H1 (cell line): ENCODE measurements around the gene PORCN. TPM values are rescaled to one million over a fixed set of nuclear protein-coding genes. Genes with fewer than 3 reads are reported as not detected.

Source experiments
- polyA plus RNA-seq, 7 experiments: library from polyadenylated mRNA; depleted of rRNA in 3 of 7; stranded (reverse) in 5 of 7; unstranded in 2 of 7; fragments of >200 nt in 5 of 7; fragments of 200-250 nt in 2 of 7; gene quantifications; 1 replicate in 5 of 7; 2 replicates in 1 of 7; 4 replicates in 1 of 7; pipeline versions ENCODE4 v1.2.1 to v1.2.3, GENCODE V29; 2011 to 2013; ENCODE audit warnings: missing spikeins in 2 of 7, mixed read lengths in 2 of 7
- total RNA-seq: library from RNA; stranded (reverse); fragmentation: NEBNext Ultra II Directional; extraction: Animal tissue kit (Norgen Biotek cat#: 25700); gene quantifications from 2 replicates; pipeline ENCODE4 v1.2.1, GENCODE V29; 2021
- TF ChIP-seq, protein P1 (sequence below): fragments of 300-600 bp; sonication (generic); IDR thresholded peaks from 2 replicates; pipeline ENCODE4 v1.7.1; 2012; ENCODE audit warnings: low read length, moderate library complexity, mild to moderate bottlenecking, inconsistent platforms; ENCODE audit not compliant: insufficient replicate concordance

PORCN gene
- total and polyA plus RNA-seq, 2 of the 8 experiments (the other 6 are each of a cell fraction or from before 2014, with no cell fraction given) = 14.6 to 34.1 TPM

DNA sequence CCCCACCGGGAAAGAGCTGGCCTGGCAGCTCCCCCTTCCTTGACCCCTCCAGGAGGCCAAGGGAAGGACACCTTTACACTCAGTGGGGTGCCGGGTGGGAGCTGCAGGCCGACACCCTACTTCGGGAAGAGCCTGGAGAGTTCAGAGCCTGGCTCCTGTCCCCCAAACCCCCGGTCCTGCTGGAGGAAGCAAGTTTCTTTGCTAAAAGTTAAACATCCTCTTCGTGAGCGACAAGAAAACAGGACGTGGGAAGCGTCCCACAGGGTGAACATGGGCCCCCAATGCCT lies 35.1 kb upstream of the PORCN start (continued):
- TF ChIP-seq, protein P1, sequence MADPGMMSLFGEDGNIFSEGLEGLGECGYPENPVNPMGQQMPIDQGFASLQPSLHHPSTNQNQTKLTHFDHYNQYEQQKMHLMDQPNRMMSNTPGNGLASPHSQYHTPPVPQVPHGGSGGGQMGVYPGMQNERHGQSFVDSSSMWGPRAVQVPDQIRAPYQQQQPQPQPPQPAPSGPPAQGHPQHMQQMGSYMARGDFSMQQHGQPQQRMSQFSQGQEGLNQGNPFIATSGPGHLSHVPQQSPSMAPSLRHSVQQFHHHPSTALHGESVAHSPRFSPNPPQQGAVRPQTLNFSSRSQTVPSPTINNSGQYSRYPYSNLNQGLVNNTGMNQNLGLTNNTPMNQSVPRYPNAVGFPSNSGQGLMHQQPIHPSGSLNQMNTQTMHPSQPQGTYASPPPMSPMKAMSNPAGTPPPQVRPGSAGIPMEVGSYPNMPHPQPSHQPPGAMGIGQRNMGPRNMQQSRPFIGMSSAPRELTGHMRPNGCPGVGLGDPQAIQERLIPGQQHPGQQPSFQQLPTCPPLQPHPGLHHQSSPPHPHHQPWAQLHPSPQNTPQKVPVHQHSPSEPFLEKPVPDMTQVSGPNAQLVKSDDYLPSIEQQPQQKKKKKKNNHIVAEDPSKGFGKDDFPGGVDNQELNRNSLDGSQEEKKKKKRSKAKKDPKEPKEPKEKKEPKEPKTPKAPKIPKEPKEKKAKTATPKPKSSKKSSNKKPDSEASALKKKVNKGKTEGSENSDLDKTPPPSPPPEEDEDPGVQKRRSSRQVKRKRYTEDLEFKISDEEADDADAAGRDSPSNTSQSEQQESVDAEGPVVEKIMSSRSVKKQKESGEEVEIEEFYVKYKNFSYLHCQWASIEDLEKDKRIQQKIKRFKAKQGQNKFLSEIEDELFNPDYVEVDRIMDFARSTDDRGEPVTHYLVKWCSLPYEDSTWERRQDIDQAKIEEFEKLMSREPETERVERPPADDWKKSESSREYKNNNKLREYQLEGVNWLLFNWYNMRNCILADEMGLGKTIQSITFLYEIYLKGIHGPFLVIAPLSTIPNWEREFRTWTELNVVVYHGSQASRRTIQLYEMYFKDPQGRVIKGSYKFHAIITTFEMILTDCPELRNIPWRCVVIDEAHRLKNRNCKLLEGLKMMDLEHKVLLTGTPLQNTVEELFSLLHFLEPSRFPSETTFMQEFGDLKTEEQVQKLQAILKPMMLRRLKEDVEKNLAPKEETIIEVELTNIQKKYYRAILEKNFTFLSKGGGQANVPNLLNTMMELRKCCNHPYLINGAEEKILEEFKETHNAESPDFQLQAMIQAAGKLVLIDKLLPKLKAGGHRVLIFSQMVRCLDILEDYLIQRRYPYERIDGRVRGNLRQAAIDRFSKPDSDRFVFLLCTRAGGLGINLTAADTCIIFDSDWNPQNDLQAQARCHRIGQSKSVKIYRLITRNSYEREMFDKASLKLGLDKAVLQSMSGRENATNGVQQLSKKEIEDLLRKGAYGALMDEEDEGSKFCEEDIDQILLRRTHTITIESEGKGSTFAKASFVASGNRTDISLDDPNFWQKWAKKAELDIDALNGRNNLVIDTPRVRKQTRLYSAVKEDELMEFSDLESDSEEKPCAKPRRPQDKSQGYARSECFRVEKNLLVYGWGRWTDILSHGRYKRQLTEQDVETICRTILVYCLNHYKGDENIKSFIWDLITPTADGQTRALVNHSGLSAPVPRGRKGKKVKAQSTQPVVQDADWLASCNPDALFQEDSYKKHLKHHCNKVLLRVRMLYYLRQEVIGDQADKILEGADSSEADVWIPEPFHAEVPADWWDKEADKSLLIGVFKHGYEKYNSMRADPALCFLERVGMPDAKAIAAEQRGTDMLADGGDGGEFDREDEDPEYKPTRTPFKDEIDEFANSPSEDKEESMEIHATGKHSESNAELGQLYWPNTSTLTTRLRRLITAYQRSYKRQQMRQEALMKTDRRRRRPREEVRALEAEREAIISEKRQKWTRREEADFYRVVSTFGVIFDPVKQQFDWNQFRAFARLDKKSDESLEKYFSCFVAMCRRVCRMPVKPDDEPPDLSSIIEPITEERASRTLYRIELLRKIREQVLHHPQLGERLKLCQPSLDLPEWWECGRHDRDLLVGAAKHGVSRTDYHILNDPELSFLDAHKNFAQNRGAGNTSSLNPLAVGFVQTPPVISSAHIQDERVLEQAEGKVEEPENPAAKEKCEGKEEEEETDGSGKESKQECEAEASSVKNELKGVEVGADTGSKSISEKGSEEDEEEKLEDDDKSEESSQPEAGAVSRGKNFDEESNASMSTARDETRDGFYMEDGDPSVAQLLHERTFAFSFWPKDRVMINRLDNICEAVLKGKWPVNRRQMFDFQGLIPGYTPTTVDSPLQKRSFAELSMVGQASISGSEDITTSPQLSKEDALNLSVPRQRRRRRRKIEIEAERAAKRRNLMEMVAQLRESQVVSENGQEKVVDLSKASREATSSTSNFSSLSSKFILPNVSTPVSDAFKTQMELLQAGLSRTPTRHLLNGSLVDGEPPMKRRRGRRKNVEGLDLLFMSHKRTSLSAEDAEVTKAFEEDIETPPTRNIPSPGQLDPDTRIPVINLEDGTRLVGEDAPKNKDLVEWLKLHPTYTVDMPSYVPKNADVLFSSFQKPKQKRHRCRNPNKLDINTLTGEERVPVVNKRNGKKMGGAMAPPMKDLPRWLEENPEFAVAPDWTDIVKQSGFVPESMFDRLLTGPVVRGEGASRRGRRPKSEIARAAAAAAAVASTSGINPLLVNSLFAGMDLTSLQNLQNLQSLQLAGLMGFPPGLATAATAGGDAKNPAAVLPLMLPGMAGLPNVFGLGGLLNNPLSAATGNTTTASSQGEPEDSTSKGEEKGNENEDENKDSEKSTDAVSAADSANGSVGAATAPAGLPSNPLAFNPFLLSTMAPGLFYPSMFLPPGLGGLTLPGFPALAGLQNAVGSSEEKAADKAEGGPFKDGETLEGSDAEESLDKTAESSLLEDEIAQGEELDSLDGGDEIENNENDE = no peak
- TF ChIP-seq, all 59 proteins: peak for 0
